ENCODE results near the gene MYL5.
"Not testable (repeated sequence)": the region's sequence is repeated elsewhere in the genome, so short reads cannot be mapped to it uniquely, and the experiment has no call there.

Gene MYL5

GRCh38 chr4:723751-724530 is 49.6 kb downstream of the MYL5 start:
- Histone ChIP-seq H3K4me3 (ENCODE audit: low read length) (peak overlapping the region; percentile 30), H3K36me3 (ENCODE audit: insufficient read depth, low read length) (peaks cover 11% of the 10 kb centered on the region), H3K4me1 (ENCODE audit: control insufficient read depth, insufficient read depth, low read length) (peaks cover 69% of the 10 kb centered on the region), H3K4me2 (ENCODE audit: low read length) (peak overlapping the region; percentile 65), H3K9me3 (replicated peaks; ENCODE audit: low read length) (no peaks in the 10 kb centered on the region), H3K9ac (ENCODE audit: low read depth, low read length) (peak overlapping the region; percentile 65), H3K27me3 (ENCODE audit: control insufficient read depth, insufficient read depth, low read length) (no peaks in the 10 kb centered on the region)

- no peaks in the 10 kb centered on the region for H3K9me3 ChIP-seq (replicated peaks; ENCODE audit: low read length)
- peaks cover 66% of the 10 kb centered on the region for H3K4me1 ChIP-seq (ENCODE audit: control insufficient read depth, insufficient read depth, low read length)
- peak overlapping the region; percentile 77 for H3K4me2 ChIP-seq (ENCODE audit: low read length)
- H3K4me3 ChIP-seq (ENCODE audit: low read length) = peak overlapping the region; percentile 53
- peaks cover 11% of the 10 kb centered on the region for H3K36me3 ChIP-seq (ENCODE audit: insufficient read depth, low read length)
- peak overlapping the region; percentile 72 for H3K9ac ChIP-seq (ENCODE audit: low read depth, low read length)
- no peaks in the 10 kb centered on the region for H3K27me3 ChIP-seq (ENCODE audit: control insufficient read depth, insufficient read depth, low read length)
These were observed 51.3 kb downstream of the MYL5 start for GRCh38 chr4:725391-726234.

- Histone ChIP-seq H3K4me1 (ENCODE audit: control insufficient read depth, insufficient read depth, low read length) (peaks cover 59% of the 10 kb centered on the region), H3K9me3 (replicated peaks; ENCODE audit: low read length) (no peaks in the 10 kb centered on the region), H3K27me3 (ENCODE audit: control insufficient read depth, insufficient read depth, low read length) (no peaks in the 10 kb centered on the region), H3K4me3 (ENCODE audit: low read length) (peak overlapping the region; percentile 53), H3K4me2 (ENCODE audit: low read length) (peak overlapping the region; percentile 77), H3K36me3 (ENCODE audit: insufficient read depth, low read length) (peaks cover 18% of the 10 kb centered on the region), H3K9ac (ENCODE audit: low read depth, low read length) (peak overlapping the region; percentile 72)
These were observed 52.0 kb downstream of the MYL5 start for GRCh38 chr4:726235-726787.

GRCh38 chr4:726838-727237 is 52.5 kb downstream of the MYL5 start:
- peak overlapping the region; percentile 72 for H3K9ac ChIP-seq (ENCODE audit: low read depth, low read length)
- H3K4me2 ChIP-seq (ENCODE audit: low read length) = peak overlapping the region; percentile 77
- no peaks in the 10 kb centered on the region for H3K27me3 ChIP-seq (ENCODE audit: control insufficient read depth, insufficient read depth, low read length)
- H3K4me3 ChIP-seq (ENCODE audit: low read length) = peak overlapping the region; percentile 53
- peaks cover 54% of the 10 kb centered on the region for H3K4me1 ChIP-seq (ENCODE audit: control insufficient read depth, insufficient read depth, low read length)
- H3K36me3 ChIP-seq (ENCODE audit: insufficient read depth, low read length) = peaks cover 18% of the 10 kb centered on the region
- no peaks in the 10 kb centered on the region for H3K9me3 ChIP-seq (replicated peaks; ENCODE audit: low read length)

- no peak overlapping the region for H3K9ac ChIP-seq (ENCODE audit: low read depth, low read length)
- no peaks in the 10 kb centered on the region for H3K27me3 ChIP-seq (ENCODE audit: control insufficient read depth, insufficient read depth, low read length)
- H3K36me3 ChIP-seq (ENCODE audit: insufficient read depth, low read length) = peaks cover 22% of the 10 kb centered on the region
- no peaks in the 10 kb centered on the region for H3K9me3 ChIP-seq (replicated peaks; ENCODE audit: low read length)
- H3K4me3 ChIP-seq (ENCODE audit: low read length) = no peak overlapping the region
- peak overlapping the region; percentile 25 for H3K4me2 ChIP-seq (ENCODE audit: low read length)
- H3K4me1 ChIP-seq (ENCODE audit: control insufficient read depth, insufficient read depth, low read length) = peaks cover 49% of the 10 kb centered on the region
These were observed 53.2 kb downstream of the MYL5 start for GRCh38 chr4:727576-727975.

GRCh38 chr4:729336-730315 is 55.3 kb downstream of the MYL5 start:
- peaks cover 35% of the 10 kb centered on the region for H3K4me1 ChIP-seq (ENCODE audit: control insufficient read depth, insufficient read depth, low read length)
- no peak overlapping the region for H3K4me3 ChIP-seq (ENCODE audit: low read length)
- no peaks in the 10 kb centered on the region for H3K9me3 ChIP-seq (replicated peaks; ENCODE audit: low read length)
- H3K4me2 ChIP-seq (ENCODE audit: low read length) = peak overlapping the region; percentile 37
- H3K9ac ChIP-seq (ENCODE audit: low read depth, low read length) = no peak overlapping the region
- no peaks in the 10 kb centered on the region for H3K27me3 ChIP-seq (ENCODE audit: control insufficient read depth, insufficient read depth, low read length)
- peaks cover 37% of the 10 kb centered on the region for H3K36me3 ChIP-seq (ENCODE audit: insufficient read depth, low read length)

- Histone ChIP-seq H3K27me3 (ENCODE audit: control insufficient read depth, insufficient read depth, low read length) (no peaks in the 10 kb centered on the region), H3K4me3 (ENCODE audit: low read length) (no peak overlapping the region), H3K9me3 (replicated peaks; ENCODE audit: low read length) (no peaks in the 10 kb centered on the region), H3K9ac (ENCODE audit: low read depth, low read length) (no peak overlapping the region), H3K4me1 (ENCODE audit: control insufficient read depth, insufficient read depth, low read length) (peaks cover 34% of the 10 kb centered on the region), H3K36me3 (ENCODE audit: insufficient read depth, low read length) (peaks cover 46% of the 10 kb centered on the region), H3K4me2 (ENCODE audit: low read length) (no peak overlapping the region)
These were observed 56.2 kb downstream of the MYL5 start for GRCh38 chr4:730511-730910.

- H3K4me3 ChIP-seq (ENCODE audit: low read length); H3K9me3 ChIP-seq (replicated peaks; ENCODE audit: low read length); H3K4me2 ChIP-seq (ENCODE audit: low read length); H3K9ac ChIP-seq (ENCODE audit: low read depth, low read length); H3K27me3 ChIP-seq (ENCODE audit: control insufficient read depth, insufficient read depth, low read length): not testable (repeated sequence)
- peaks cover 48% of the 10 kb centered on the region for H3K36me3 ChIP-seq (ENCODE audit: insufficient read depth, low read length)
- peaks cover 27% of the 10 kb centered on the region for H3K4me1 ChIP-seq (ENCODE audit: control insufficient read depth, insufficient read depth, low read length)
These were observed 56.9 kb downstream of the MYL5 start for GRCh38 chr4:730946-731904.
